ENCODE measurements around the gene GDPD1. TPM values are rescaled to one million over a fixed set of nuclear protein-coding genes. Genes with fewer than 3 reads are reported as not detected.

Gene GDPD1
- total RNA-seq, 4 donors from 2014 or later = 0.29 to 0.95 (median 0.29) TPM; not detected in 1

GRCh38 chr17:59299400-59300092, 79.2 kb downstream of the GDPD1 start:
- no peak for DNase-seq
- in situ Hi-C loops (cut with MboI; ENCODE audit: low sequenced_read_pairs in 4 of 4) = loop anchor here in 1 of 4 donors (25.0 kb wide), 1 partner anchor 263 kb away; the partner anchor contains the start of gene DHX40
- Histone ChIP-seq H3K9me3 (no peaks in the 10 kb centered on the region), H3K36me3 (no peaks in the 10 kb centered on the region), H3K4me1 (peaks cover 22 to 34% of the 10 kb centered on the region in 2 donors), H3K27ac (no peak overlapping the region), H3K27me3 (no peaks in the 10 kb centered on the region), H3K4me3 (no peak overlapping the region)
- intact Hi-C loops (cut with DNase I; ENCODE audit: low total_unique reads) = no loop called here
- no peak for ATAC-seq
- TF ChIP-seq POLR2A (IDR thresholded peaks at IDR 0.05) = no peak
- TF ChIP-seq, protein P1, sequence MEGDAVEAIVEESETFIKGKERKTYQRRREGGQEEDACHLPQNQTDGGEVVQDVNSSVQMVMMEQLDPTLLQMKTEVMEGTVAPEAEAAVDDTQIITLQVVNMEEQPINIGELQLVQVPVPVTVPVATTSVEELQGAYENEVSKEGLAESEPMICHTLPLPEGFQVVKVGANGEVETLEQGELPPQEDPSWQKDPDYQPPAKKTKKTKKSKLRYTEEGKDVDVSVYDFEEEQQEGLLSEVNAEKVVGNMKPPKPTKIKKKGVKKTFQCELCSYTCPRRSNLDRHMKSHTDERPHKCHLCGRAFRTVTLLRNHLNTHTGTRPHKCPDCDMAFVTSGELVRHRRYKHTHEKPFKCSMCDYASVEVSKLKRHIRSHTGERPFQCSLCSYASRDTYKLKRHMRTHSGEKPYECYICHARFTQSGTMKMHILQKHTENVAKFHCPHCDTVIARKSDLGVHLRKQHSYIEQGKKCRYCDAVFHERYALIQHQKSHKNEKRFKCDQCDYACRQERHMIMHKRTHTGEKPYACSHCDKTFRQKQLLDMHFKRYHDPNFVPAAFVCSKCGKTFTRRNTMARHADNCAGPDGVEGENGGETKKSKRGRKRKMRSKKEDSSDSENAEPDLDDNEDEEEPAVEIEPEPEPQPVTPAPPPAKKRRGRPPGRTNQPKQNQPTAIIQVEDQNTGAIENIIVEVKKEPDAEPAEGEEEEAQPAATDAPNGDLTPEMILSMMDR (IDR thresholded peaks at IDR 0.05 in 4 of 5, conservative IDR thresholded peaks at IDR 0.05 in 1 of 5) = no peak

GRCh38 chr17:59300941-59301340, 80.6 kb downstream of the GDPD1 start:
- Histone ChIP-seq H3K4me1 (peaks cover 10 to 22% of the 10 kb centered on the region in 2 donors), H3K4me3 (no peak overlapping the region), H3K27ac (no peak overlapping the region), H3K9me3 (no peaks in the 10 kb centered on the region), H3K36me3 (no peaks in the 10 kb centered on the region), H3K27me3 (no peaks in the 10 kb centered on the region)
- in situ Hi-C loops (cut with MboI; ENCODE audit: low sequenced_read_pairs in 4 of 4) (loop anchor here in 1 of 4 donors (25.0 kb wide), 1 partner anchor 261 kb away; the partner anchor contains the start of gene DHX40), intact Hi-C loops (cut with DNase I; ENCODE audit: low total_unique reads) (no loop called here)
- ATAC-seq (no peak), DNase-seq (no peak)
- TF ChIP-seq POLR2A (IDR thresholded peaks at IDR 0.05) = no peak
- TF ChIP-seq, protein P1 (IDR thresholded peaks at IDR 0.05 in 4 of 5, conservative IDR thresholded peaks at IDR 0.05 in 1 of 5) = no peak

DNA sequence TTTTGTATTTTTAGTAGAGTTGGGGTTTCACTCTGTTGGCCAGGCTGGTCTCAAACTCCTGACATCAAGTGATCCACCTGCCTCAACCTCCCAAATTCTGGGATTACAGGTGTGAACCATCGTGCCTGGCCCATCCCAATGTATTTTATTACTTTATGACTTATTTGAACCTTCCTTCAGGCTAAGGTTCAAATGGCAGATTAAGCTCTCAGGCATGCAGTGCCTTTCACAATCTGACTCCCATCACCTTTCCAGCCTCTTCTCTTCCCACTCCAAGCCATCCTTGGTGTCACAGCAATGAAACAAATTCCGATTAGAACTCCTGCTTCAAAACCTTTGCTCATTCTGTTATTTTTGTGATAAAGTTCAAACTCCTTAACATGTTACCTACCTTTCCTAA, 84.5 kb downstream of the GDPD1 start:
- Histone ChIP-seq H3K27me3 (no peaks in the 10 kb centered on the region), H3K4me1 (no peaks in the 10 kb centered on the region), H3K27ac (no peak overlapping the region), H3K4me3 (no peak overlapping the region), H3K36me3 (no peaks in the 10 kb centered on the region), H3K9me3 (no peaks in the 10 kb centered on the region)
- ATAC-seq (no peak), DNase-seq (no peak)
- intact Hi-C loops (cut with DNase I; ENCODE audit: low total_unique reads) (no loop called here), in situ Hi-C loops (cut with MboI; ENCODE audit: low sequenced_read_pairs in 4 of 4) (loop anchor here in 1 of 4 donors (25.0 kb wide), 1 partner anchor 257 kb away; the partner anchor contains the start of gene DHX40)
- no peak for TF ChIP-seq POLR2A (IDR thresholded peaks at IDR 0.05)
- TF ChIP-seq, protein P1 (IDR thresholded peaks at IDR 0.05 in 4 of 5, conservative IDR thresholded peaks at IDR 0.05 in 1 of 5) = no peak

DNA sequence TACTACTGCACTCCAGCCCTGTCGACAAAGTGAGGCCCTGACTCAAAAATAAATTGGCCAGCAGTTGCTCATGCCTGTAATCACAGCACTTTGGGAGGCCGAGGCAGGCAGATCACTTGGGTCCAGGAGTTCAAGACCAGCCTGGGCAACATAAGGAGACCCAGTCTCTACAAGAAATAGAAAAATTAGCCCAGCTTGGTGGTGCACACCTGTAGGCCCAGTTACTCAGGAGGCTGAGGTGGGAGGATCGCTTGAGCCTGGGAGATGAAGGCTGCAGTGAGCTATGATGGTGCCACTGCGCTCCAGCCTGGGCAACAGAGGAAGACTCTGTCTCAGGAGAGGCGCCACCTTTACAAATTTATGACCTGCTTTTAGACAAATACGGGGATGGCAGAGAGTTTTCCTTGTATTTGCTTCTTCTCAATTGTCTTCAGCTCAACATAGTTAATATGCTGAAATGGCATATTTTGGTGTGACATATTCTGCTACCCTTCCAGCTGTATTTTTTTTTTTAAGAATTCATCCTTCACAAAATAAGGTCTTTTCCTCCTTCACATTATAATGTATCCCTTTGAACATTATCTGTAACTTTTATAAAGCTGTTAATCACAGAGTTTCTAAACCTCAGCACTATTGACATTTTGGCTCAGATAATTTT, 90.1 kb downstream of the GDPD1 start:
- DNase-seq (no peak), ATAC-seq (no peak)
- in situ Hi-C loops (cut with MboI; ENCODE audit: low sequenced_read_pairs in 4 of 4) (loop anchor here in 3 of 4 donors (5.0 to 25.0 kb wide), 3 partner anchors 127 to 252 kb away; partner anchors contain the start of gene DHX40 (in 1 of the 3)), intact Hi-C loops (cut with DNase I; ENCODE audit: low total_unique reads) (loop anchor here (5.0 kb wide), 1 partner anchor 212 kb away; no protein-coding TSS in a partner anchor)
- Histone ChIP-seq H3K4me1 (peaks cover 6% of the 10 kb centered on the region in 2 donors), H3K36me3 (no peaks in the 10 kb centered on the region), H3K4me3 (no peak overlapping the region), H3K9me3 (no peaks in the 10 kb centered on the region), H3K27ac (no peak overlapping the region), H3K27me3 (no peaks in the 10 kb centered on the region)
- TF ChIP-seq, protein P1 (IDR thresholded peaks at IDR 0.05 in 4 of 5, conservative IDR thresholded peaks at IDR 0.05 in 1 of 5) = no peak
- TF ChIP-seq POLR2A (IDR thresholded peaks at IDR 0.05) = no peak

Data from gastrocnemius medialis (tissue), 4 donors.